Raji (cell line): ENCODE results near the gene TXNL4A.

Experiments
- POLR2A ChIP-seq: IDR thresholded peaks from 2 replicates; pipeline ENCODE4 v1.6.1; 2011; ENCODE audit warnings: low read depth, low read length, control low read depth; ENCODE audit not compliant: insufficient read depth

TXNL4A gene

GRCh38 chr18:79947054-79947755, 41.2 kb downstream of the TXNL4A start:
- TF ChIP-seq POLR2A, result no peak

GRCh38 chr18:79945118-79946042, 43.0 kb downstream of the TXNL4A start:
- TF ChIP-seq POLR2A, result no peak

GRCh38 chr18:79944746-79945117, 43.6 kb downstream of the TXNL4A start:
- TF ChIP-seq POLR2A, result no peak

GRCh38 chr18:79944126-79944731, 44.1 kb downstream of the TXNL4A start:
- TF ChIP-seq POLR2A, result no peak

GRCh38 chr18:79943608-79944125, 44.7 kb downstream of the TXNL4A start:
- no peak for TF ChIP-seq POLR2A

GRCh38 chr18:79942786-79943607, 45.4 kb downstream of the TXNL4A start:
- no peak for TF ChIP-seq POLR2A

GRCh38 chr18:79942211-79942610, 46.2 kb downstream of the TXNL4A start:
- TF ChIP-seq POLR2A, result no peak

GRCh38 chr18:79941473-79942119, 46.8 kb downstream of the TXNL4A start:
- no peak for TF ChIP-seq POLR2A

GRCh38 chr18:79940814-79941472, 47.4 kb downstream of the TXNL4A start:
- no peak for TF ChIP-seq POLR2A

GRCh38 chr18:79940126-79940813, 48.1 kb downstream of the TXNL4A start:
- no peak for TF ChIP-seq POLR2A

GRCh38 chr18:79939096-79939495, 49.3 kb downstream of the TXNL4A start:
- no peak for TF ChIP-seq POLR2A

GRCh38 chr18:79938196-79938595, 50.2 kb downstream of the TXNL4A start:
- no peak for TF ChIP-seq POLR2A

- TF ChIP-seq POLR2A, result no peak
Observed at GRCh38 chr18:79937103-79937860, 51.1 kb downstream of the TXNL4A start.

- TF ChIP-seq POLR2A, result no peak
Observed at GRCh38 chr18:79936641-79937040, 51.7 kb downstream of the TXNL4A start.
